H1 (cell line): Measurements from ENCODE around the gene DMXL1. TPM values are rescaled to one million over a fixed set of nuclear protein-coding genes. Genes with fewer than 3 reads are reported as not detected.

Source experiments
- CEBPB ChIP-seq: IDR thresholded peaks from 2 replicates; pipeline ENCODE4 v1.6.1; 2012; ENCODE audit warnings: low read depth, low read length
- EP300 ChIP-seq, 2 experiments: IDR thresholded peaks; 1 replicate in 1 of 2; 2 replicates in 1 of 2; pipeline ENCODE4 v1.6.1; 2011 to 2012; ENCODE audit warnings: low read depth in 2 of 2, low read length in 2 of 2, mild to moderate bottlenecking in 2 of 2, borderline replicate concordance in 1 of 2, inconsistent platforms in 1 of 2, moderate library complexity in 1 of 2
- JUN ChIP-seq: IDR thresholded peaks from 2 replicates; pipeline ENCODE4 v1.6.1; 2011; ENCODE audit warnings: low read depth, mild to moderate bottlenecking, improper control_type of control experiment, low read length
- JUND ChIP-seq: IDR thresholded peaks from 2 replicates; pipeline ENCODE4 v1.6.1; 2011; ENCODE audit warnings: mild to moderate bottlenecking, improper control_type of control experiment, low read length
- KDM4A ChIP-seq: IDR thresholded peaks from one replicate; pipeline ENCODE4 v1.7.1; 2012; ENCODE audit warnings: low read depth, mild to moderate bottlenecking, moderate library complexity, low read length, inconsistent platforms; ENCODE audit not compliant: severe bottlenecking
- NRF1 ChIP-seq: IDR thresholded peaks from 2 replicates; pipeline ENCODE4 v1.6.1; 2011; ENCODE audit warnings: mild to moderate bottlenecking, low read depth, low read length, improper control_type of control experiment
- POLR2A ChIP-seq, 2 experiments: IDR thresholded peaks; 1 replicate in 1 of 2; 2 replicates in 1 of 2; pipeline ENCODE4 v1.6.1; 2011; ENCODE audit warnings: low read depth in 2 of 2, low read length in 2 of 2, mild to moderate bottlenecking in 2 of 2; ENCODE audit errors: control extremely low read depth in 1 of 2
- POU5F1 ChIP-seq: IDR thresholded peaks from 2 replicates; pipeline ENCODE4 v1.6.1; 2011; ENCODE audit warnings: low read depth, mild to moderate bottlenecking, low read length, moderate library complexity
- polyA plus RNA-seq, 7 experiments: library from polyadenylated mRNA; depleted of rRNA in 3 of 7; stranded (reverse) in 5 of 7; unstranded in 2 of 7; fragments of >200 nt in 5 of 7; fragments of 200-250 nt in 2 of 7; gene quantifications; 1 replicate in 5 of 7; 2 replicates in 1 of 7; 4 replicates in 1 of 7; pipeline versions ENCODE4 v1.2.1 to v1.2.3, GENCODE V29; 2011 to 2013; ENCODE audit warnings: missing spikeins in 2 of 7, mixed read lengths in 2 of 7
- total RNA-seq: library from RNA; stranded (reverse); fragmentation: NEBNext Ultra II Directional; extraction: Animal tissue kit (Norgen Biotek cat#: 25700); gene quantifications from 2 replicates; pipeline ENCODE4 v1.2.1, GENCODE V29; 2021
- TF ChIP-seq, protein P1 (sequence below): fragments of 300-600 bp; sonication (generic); IDR thresholded peaks from 2 replicates; pipeline ENCODE4 v1.7.1; 2012; ENCODE audit warnings: low read length, moderate library complexity, mild to moderate bottlenecking, inconsistent platforms; ENCODE audit not compliant: insufficient replicate concordance
- TF ChIP-seq, protein P2 (sequence below): IDR thresholded peaks from 2 replicates; pipeline ENCODE4 v1.6.1; 2011; ENCODE audit warnings: low read length, improper control_type of control experiment

Gene DMXL1
- total and polyA plus RNA-seq, 2 of the 8 experiments (the other 6 are each of a cell fraction or from before 2014, with no cell fraction given), result 10.1 to 43.9 TPM

DNA sequence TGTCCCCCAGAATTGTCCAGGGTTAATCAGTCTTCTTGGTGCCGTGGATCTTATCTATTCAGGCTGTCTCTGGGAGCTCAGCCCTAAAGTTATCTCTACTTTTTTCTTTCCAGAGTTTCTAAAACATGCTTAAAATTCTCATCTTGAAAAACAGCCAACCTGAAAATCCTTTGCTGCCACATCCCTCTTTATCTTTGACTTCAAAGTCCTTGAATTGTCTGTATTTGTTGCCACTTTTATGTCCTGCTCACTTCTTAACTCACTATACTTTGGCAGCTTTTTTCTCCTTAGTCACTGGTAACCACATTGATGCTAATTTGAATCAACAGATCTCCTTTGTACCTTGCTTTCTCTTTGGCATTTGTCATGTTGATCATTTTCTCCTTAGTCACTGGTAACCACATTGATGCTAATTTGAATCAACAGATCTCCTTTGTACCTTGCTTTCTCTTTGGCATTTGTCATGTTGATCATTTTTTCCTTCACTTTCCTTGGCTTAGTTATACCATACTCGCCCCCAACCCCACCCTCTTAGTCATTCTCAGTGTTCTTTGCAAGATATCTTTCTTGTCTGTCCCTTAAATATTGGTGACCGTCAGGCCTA, 8.5 kb downstream of the DMXL1 start (continued):
- TF ChIP-seq, protein P1, sequence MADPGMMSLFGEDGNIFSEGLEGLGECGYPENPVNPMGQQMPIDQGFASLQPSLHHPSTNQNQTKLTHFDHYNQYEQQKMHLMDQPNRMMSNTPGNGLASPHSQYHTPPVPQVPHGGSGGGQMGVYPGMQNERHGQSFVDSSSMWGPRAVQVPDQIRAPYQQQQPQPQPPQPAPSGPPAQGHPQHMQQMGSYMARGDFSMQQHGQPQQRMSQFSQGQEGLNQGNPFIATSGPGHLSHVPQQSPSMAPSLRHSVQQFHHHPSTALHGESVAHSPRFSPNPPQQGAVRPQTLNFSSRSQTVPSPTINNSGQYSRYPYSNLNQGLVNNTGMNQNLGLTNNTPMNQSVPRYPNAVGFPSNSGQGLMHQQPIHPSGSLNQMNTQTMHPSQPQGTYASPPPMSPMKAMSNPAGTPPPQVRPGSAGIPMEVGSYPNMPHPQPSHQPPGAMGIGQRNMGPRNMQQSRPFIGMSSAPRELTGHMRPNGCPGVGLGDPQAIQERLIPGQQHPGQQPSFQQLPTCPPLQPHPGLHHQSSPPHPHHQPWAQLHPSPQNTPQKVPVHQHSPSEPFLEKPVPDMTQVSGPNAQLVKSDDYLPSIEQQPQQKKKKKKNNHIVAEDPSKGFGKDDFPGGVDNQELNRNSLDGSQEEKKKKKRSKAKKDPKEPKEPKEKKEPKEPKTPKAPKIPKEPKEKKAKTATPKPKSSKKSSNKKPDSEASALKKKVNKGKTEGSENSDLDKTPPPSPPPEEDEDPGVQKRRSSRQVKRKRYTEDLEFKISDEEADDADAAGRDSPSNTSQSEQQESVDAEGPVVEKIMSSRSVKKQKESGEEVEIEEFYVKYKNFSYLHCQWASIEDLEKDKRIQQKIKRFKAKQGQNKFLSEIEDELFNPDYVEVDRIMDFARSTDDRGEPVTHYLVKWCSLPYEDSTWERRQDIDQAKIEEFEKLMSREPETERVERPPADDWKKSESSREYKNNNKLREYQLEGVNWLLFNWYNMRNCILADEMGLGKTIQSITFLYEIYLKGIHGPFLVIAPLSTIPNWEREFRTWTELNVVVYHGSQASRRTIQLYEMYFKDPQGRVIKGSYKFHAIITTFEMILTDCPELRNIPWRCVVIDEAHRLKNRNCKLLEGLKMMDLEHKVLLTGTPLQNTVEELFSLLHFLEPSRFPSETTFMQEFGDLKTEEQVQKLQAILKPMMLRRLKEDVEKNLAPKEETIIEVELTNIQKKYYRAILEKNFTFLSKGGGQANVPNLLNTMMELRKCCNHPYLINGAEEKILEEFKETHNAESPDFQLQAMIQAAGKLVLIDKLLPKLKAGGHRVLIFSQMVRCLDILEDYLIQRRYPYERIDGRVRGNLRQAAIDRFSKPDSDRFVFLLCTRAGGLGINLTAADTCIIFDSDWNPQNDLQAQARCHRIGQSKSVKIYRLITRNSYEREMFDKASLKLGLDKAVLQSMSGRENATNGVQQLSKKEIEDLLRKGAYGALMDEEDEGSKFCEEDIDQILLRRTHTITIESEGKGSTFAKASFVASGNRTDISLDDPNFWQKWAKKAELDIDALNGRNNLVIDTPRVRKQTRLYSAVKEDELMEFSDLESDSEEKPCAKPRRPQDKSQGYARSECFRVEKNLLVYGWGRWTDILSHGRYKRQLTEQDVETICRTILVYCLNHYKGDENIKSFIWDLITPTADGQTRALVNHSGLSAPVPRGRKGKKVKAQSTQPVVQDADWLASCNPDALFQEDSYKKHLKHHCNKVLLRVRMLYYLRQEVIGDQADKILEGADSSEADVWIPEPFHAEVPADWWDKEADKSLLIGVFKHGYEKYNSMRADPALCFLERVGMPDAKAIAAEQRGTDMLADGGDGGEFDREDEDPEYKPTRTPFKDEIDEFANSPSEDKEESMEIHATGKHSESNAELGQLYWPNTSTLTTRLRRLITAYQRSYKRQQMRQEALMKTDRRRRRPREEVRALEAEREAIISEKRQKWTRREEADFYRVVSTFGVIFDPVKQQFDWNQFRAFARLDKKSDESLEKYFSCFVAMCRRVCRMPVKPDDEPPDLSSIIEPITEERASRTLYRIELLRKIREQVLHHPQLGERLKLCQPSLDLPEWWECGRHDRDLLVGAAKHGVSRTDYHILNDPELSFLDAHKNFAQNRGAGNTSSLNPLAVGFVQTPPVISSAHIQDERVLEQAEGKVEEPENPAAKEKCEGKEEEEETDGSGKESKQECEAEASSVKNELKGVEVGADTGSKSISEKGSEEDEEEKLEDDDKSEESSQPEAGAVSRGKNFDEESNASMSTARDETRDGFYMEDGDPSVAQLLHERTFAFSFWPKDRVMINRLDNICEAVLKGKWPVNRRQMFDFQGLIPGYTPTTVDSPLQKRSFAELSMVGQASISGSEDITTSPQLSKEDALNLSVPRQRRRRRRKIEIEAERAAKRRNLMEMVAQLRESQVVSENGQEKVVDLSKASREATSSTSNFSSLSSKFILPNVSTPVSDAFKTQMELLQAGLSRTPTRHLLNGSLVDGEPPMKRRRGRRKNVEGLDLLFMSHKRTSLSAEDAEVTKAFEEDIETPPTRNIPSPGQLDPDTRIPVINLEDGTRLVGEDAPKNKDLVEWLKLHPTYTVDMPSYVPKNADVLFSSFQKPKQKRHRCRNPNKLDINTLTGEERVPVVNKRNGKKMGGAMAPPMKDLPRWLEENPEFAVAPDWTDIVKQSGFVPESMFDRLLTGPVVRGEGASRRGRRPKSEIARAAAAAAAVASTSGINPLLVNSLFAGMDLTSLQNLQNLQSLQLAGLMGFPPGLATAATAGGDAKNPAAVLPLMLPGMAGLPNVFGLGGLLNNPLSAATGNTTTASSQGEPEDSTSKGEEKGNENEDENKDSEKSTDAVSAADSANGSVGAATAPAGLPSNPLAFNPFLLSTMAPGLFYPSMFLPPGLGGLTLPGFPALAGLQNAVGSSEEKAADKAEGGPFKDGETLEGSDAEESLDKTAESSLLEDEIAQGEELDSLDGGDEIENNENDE, result peak; percentile 82
- TF ChIP-seq POU5F1 (0 out of 2 replicates have a peak, but pooled peaks have one; percentile 51), JUND (peak; percentile 67; the same call in 1 of the 2 replicates), CEBPB (no peak), KDM4A (no peak), JUN (no peak), POLR2A (IDR thresholded peaks at IDR 0.05; ENCODE audit: control extremely low read depth in 1 of 2, low read depth in 2 of 2, low read length in 2 of 2) (peak in 1 of 2 experiments; percentile 29; a peak in 1 of 3 replicates), EP300 (IDR thresholded peaks at IDR 0.05; ENCODE audit: borderline replicate concordance in 1 of 2, low read depth in 2 of 2, low read length in 2 of 2) (peak in 1 of 2 experiments; percentile 93; a peak in 1 of 3 replicates), NRF1 (no peak)
- TF ChIP-seq, protein P2, sequence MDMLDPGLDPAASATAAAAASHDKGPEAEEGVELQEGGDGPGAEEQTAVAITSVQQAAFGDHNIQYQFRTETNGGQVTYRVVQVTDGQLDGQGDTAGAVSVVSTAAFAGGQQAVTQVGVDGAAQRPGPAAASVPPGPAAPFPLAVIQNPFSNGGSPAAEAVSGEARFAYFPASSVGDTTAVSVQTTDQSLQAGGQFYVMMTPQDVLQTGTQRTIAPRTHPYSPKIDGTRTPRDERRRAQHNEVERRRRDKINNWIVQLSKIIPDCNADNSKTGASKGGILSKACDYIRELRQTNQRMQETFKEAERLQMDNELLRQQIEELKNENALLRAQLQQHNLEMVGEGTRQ, result no peak
